K562 (cell line): ENCODE results near the gene PDZK1IP1. TPM values are rescaled to one million over a fixed set of nuclear protein-coding genes. Genes with fewer than 3 reads are reported as not detected.

Source experiments
- CREM ChIP-seq: IDR thresholded peaks from 2 replicates; pipeline ENCODE4 v1.6.1; 2014; ENCODE audit warnings: antibody characterized with exemption, low read depth
- DNMT1 ChIP-seq: fragments of 450-650 bp; IDR thresholded peaks from 2 replicates; pipeline ENCODE4 v1.6.1; 2016; ENCODE audit warnings: antibody characterized with exemption, mild to moderate bottlenecking
- EP400 ChIP-seq: fragments of 450-650 bp; IDR thresholded peaks from 2 replicates; pipeline ENCODE4 v1.6.1; 2017; ENCODE audit warnings: antibody characterized with exemption, mild to moderate bottlenecking, moderate library complexity
- FOXJ3 ChIP-seq: sonication (generic); formaldehyde crosslinking; IDR thresholded peaks from 2 replicates; pipeline ENCODE4 v1.4.0; 2020; ENCODE audit warnings: mild to moderate bottlenecking, missing genetic modification reagents
- KLF10 ChIP-seq: fragments of 250-450 bp; sonication (Bioruptor Pico); IDR thresholded peaks from 2 replicates; pipeline ENCODE4 v1.6.1; 2021; ENCODE audit warnings: matching md5 sums
- MBD2 ChIP-seq: sonication (generic); IDR thresholded peaks from 2 replicates; pipeline ENCODE4 v1.6.1; 2016; ENCODE audit warnings: low read depth, borderline replicate concordance
- MTA3 ChIP-seq: fragments of 450-650 bp; formaldehyde crosslinking; IDR thresholded peaks from 2 replicates; pipeline ENCODE4 v1.6.1; 2017; ENCODE audit warnings: mild to moderate bottlenecking, borderline replicate concordance
- MYC ChIP-seq, 2 experiments: fragments of 250-450 bp in 1 of 2; sonication (Bioruptor Pico) in 1 of 2; IDR thresholded peaks; 2 replicates each; pipeline versions ENCODE4 v1.5.1 to v1.6.1; 2012 to 2021; ENCODE audit warnings: low read depth in 2 of 2, borderline replicate concordance in 1 of 2, improper control_type of control experiment in 1 of 2, low read length in 1 of 2, mild to moderate bottlenecking in 1 of 2, moderate library complexity in 1 of 2
- POLR3G ChIP-seq: IDR thresholded peaks from 2 replicates; pipeline ENCODE4 v1.6.1; 2011; ENCODE audit not compliant: insufficient read length, insufficient replicate concordance; ENCODE audit errors: extremely low read depth
- TFAM ChIP-seq: fragments of 250-450 bp; sonication (Bioruptor Pico); conservative IDR thresholded peaks from 2 replicates; pipeline ENCODE4 v1.5.0; 2021; ENCODE audit warnings: mild to moderate bottlenecking, moderate library complexity
- ZNF695 ChIP-seq: fragments of 450-650 bp; formaldehyde crosslinking; IDR thresholded peaks from 2 replicates; pipeline ENCODE4 v1.4.0; 2020; ENCODE audit warnings: mild to moderate bottlenecking, moderate library complexity
- ZNF717 ChIP-seq: fragments of 250-450 bp; sonication (Bioruptor Pico); IDR thresholded peaks from 2 replicates; pipeline ENCODE4 v1.5.0; 2021
- polyA plus RNA-seq, 8 experiments: library from polyadenylated mRNA; depleted of rRNA in 4 of 8; stranded (reverse) in 5 of 8; unstranded in 3 of 8; fragments of >200 nt; fragmentation: Nextera tagmentation in 2 of 8; fragmentation: Illumina TruSeq in 1 of 8; extraction: Ambion mirVana in 2 of 8; extraction: Trizol in 1 of 8; gene quantifications; 2 replicates each; pipeline versions ENCODE4 v1.2.1 to v1.2.3, GENCODE V29; 2011 to 2014; ENCODE audit warnings: inconsistent platforms in 1 of 8, missing spikeins in 1 of 8
- total RNA-seq, 7 experiments: library from RNA; depleted of rRNA in 6 of 7; stranded (reverse); fragments of >200 nt in 6 of 7; fragmentation: Illumina TruSeq in 2 of 7; extraction: Trizol in 2 of 7; gene quantifications; 2 replicates each; pipeline versions ENCODE4 v1.2.1 to v1.2.3, GENCODE V29; 2011 to 2021; ENCODE audit warnings: low replicate concordance in 1 of 7
- TF ChIP-seq, protein P1 (sequence below): IDR thresholded peaks from 2 replicates; pipeline ENCODE4 v1.6.1; 2016; ENCODE audit warnings: missing genetic modification characterization, missing compliant biosample characterization
- TF ChIP-seq, protein P2 (sequence below): conservative IDR thresholded peaks from 2 replicates; pipeline ENCODE4 v1.6.1; 2011; ENCODE audit warnings: low read depth, mild to moderate bottlenecking, low read length; ENCODE audit not compliant: control insufficient read depth
- TF ChIP-seq, protein P3 (sequence below): sonication (generic); formaldehyde crosslinking; IDR thresholded peaks from 2 replicates; pipeline ENCODE4 v1.9.0; 2022; ENCODE audit warnings: mild to moderate bottlenecking, missing genetic modification reagents
- TF ChIP-seq, protein P4 (sequence below): fragments of 450-650 bp; IDR thresholded peaks from one replicate; pipeline ENCODE4 v1.6.1; 2018; ENCODE audit warnings: mild to moderate bottlenecking, moderate library complexity; ENCODE audit not compliant: partially characterized antibody
- TF ChIP-seq, protein P5 (sequence below): sonication (generic); formaldehyde crosslinking; IDR thresholded peaks from 2 replicates; pipeline ENCODE4 v1.8.1; 2023; ENCODE audit warnings: mild to moderate bottlenecking, missing genetic modification reagents
- TF ChIP-seq, protein P6 (sequence below): sonication (generic); formaldehyde crosslinking; IDR thresholded peaks from 2 replicates; pipeline ENCODE4 v1.8.1; 2023; ENCODE audit warnings: mild to moderate bottlenecking, missing genetic modification reagents, moderate library complexity

The PDZK1IP1 gene
- total and polyA plus RNA-seq, 9 of the 15 experiments (the other 6 are each of a cell fraction or from before 2014, with no cell fraction given): 0.17 to 0.68 (median 0.53) TPM; not detected in 2

DNA sequence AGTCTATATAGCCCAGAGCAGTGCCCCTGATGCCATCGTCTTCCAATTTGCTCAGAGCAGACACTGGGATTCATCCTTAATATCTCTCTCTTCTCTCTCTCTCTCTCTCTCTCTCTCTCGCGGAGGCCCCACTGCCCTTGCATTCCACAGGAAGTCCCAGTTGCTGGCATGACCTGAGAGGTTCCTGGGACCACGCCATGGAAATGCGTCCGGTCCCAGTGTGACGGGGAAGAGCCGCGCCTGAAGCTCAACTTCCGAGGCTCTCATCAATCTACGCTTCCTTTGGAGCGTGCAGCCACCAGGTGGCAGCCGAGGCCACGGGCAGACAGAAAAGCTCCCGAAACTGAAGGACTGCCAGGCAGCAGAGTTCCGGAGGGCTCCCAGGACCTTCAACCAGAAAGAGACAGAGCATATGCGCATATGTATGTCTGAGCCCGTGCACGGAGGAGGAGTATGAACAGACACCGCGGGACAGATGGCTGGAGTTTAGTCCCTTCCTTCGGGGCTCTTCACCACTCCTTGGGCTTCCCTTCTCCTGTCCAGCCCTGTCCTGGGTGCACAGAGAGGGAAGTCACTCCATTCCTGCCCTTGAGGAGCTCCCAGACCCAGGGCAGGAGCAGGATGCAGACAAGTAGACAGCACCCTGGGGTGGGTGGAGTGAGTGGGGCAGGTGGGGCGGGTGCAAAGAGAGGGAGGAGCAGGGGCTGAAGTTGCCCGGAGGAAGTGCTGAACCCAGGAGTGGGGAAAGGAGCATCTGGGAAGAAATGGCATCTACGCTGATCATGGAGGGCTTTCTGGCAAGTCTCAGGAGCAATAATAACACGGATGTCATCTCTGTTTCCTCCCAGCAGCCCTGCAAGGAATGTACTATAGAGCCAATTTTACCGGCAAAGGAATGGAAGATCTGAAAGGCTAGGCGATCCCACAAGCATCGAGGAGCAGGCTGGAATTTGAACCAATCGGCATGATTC lies 10.5 kb downstream of the PDZK1IP1 start (continued):
- TF ChIP-seq, protein P1, sequence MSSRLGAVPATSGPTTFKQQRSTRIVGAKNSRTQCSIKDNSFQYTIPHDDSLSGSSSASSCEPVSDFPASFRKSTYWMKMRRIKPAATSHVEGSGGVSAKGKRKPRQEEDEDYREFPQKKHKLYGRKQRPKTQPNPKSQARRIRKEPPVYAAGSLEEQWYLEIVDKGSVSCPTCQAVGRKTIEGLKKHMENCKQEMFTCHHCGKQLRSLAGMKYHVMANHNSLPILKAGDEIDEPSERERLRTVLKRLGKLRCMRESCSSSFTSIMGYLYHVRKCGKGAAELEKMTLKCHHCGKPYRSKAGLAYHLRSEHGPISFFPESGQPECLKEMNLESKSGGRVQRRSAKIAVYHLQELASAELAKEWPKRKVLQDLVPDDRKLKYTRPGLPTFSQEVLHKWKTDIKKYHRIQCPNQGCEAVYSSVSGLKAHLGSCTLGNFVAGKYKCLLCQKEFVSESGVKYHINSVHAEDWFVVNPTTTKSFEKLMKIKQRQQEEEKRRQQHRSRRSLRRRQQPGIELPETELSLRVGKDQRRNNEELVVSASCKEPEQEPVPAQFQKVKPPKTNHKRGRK: no peak
- TF ChIP-seq TFAM (no peak), FOXJ3 (CRISPR knock-in tag) (no peak), MBD2 (peak; percentile 53; the same call in 1 of the 2 replicates), POLR3G (no peak), DNMT1 (no peak), ZNF717 (CRISPR knock-in tag) (no peak), MTA3 (peak; percentile 66; the same call in 1 of the 2 replicates), ZNF695 (CRISPR knock-in tag) (no peak), KLF10 (CRISPR knock-in tag) (no peak), MYC (IDR thresholded peaks at IDR 0.05; ENCODE audit: low read depth, low read length) (peak; percentile 65), MYC (CRISPR knock-in tag; IDR thresholded peaks at IDR 0.05; ENCODE audit: borderline replicate concordance, low read depth) (no peak), EP400 (peak; percentile 74), CREM (peak; percentile 99)
- TF ChIP-seq, protein P2, sequence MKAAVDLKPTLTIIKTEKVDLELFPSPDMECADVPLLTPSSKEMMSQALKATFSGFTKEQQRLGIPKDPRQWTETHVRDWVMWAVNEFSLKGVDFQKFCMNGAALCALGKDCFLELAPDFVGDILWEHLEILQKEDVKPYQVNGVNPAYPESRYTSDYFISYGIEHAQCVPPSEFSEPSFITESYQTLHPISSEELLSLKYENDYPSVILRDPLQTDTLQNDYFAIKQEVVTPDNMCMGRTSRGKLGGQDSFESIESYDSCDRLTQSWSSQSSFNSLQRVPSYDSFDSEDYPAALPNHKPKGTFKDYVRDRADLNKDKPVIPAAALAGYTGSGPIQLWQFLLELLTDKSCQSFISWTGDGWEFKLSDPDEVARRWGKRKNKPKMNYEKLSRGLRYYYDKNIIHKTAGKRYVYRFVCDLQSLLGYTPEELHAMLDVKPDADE: peak; percentile 74; the same call in 1 of the 2 replicates
- TF ChIP-seq, protein P3, sequence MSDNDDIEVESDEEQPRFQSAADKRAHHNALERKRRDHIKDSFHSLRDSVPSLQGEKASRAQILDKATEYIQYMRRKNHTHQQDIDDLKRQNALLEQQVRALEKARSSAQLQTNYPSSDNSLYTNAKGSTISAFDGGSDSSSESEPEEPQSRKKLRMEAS (CRISPR knock-in tag): no peak
- TF ChIP-seq, protein P4, sequence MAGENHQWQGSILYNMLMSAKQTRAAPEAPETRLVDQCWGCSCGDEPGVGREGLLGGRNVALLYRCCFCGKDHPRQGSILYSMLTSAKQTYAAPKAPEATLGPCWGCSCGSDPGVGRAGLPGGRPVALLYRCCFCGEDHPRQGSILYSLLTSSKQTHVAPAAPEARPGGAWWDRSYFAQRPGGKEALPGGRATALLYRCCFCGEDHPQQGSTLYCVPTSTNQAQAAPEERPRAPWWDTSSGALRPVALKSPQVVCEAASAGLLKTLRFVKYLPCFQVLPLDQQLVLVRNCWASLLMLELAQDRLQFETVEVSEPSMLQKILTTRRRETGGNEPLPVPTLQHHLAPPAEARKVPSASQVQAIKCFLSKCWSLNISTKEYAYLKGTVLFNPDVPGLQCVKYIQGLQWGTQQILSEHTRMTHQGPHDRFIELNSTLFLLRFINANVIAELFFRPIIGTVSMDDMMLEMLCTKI: no peak
- TF ChIP-seq, protein P5, sequence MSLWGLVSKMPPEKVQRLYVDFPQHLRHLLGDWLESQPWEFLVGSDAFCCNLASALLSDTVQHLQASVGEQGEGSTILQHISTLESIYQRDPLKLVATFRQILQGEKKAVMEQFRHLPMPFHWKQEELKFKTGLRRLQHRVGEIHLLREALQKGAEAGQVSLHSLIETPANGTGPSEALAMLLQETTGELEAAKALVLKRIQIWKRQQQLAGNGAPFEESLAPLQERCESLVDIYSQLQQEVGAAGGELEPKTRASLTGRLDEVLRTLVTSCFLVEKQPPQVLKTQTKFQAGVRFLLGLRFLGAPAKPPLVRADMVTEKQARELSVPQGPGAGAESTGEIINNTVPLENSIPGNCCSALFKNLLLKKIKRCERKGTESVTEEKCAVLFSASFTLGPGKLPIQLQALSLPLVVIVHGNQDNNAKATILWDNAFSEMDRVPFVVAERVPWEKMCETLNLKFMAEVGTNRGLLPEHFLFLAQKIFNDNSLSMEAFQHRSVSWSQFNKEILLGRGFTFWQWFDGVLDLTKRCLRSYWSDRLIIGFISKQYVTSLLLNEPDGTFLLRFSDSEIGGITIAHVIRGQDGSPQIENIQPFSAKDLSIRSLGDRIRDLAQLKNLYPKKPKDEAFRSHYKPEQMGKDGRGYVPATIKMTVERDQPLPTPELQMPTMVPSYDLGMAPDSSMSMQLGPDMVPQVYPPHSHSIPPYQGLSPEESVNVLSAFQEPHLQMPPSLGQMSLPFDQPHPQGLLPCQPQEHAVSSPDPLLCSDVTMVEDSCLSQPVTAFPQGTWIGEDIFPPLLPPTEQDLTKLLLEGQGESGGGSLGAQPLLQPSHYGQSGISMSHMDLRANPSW (CRISPR knock-in tag): 0 out of 2 replicates have a peak, but pooled peaks have one; percentile 52
- TF ChIP-seq, protein P6, sequence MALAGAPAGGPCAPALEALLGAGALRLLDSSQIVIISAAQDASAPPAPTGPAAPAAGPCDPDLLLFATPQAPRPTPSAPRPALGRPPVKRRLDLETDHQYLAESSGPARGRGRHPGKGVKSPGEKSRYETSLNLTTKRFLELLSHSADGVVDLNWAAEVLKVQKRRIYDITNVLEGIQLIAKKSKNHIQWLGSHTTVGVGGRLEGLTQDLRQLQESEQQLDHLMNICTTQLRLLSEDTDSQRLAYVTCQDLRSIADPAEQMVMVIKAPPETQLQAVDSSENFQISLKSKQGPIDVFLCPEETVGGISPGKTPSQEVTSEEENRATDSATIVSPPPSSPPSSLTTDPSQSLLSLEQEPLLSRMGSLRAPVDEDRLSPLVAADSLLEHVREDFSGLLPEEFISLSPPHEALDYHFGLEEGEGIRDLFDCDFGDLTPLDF (CRISPR knock-in tag): 0 out of 2 replicates have a peak, but pooled peaks have one; percentile 53
